Astrocyte (in vitro differentiated cells and primary cell): Measurements from ENCODE around the gene PLEKHO2. TPM values are rescaled to one million over a fixed set of nuclear protein-coding genes. Genes with fewer than 3 reads are reported as not detected.

Experiments used
- DNase-seq: peaks from one replicate; pipeline ENCODE4 v3.0.0-alpha.2; 2010; ENCODE audit warnings: low read depth
- FAIRE-seq: peaks from 2 replicates; lab custom pipeline; 2011; peaks lifted over from hg19 to GRCh38; lab: Jason Lieb, UNC
- H2AFZ ChIP-seq: 2 replicates; pipeline ENCODE4 v1.6.0; 2012; ENCODE audit warnings: low read depth, low read length, inconsistent platforms
- H3K27ac ChIP-seq: 2 replicates; pipeline ENCODE4 v1.5.1; 2011; ENCODE audit warnings: low read depth, low read length, inconsistent platforms
- H3K27me3 ChIP-seq: 2 replicates; pipeline ENCODE4 v1.6.0; 2011; ENCODE audit warnings: low read length, inconsistent platforms; ENCODE audit not compliant: insufficient read depth
- H3K36me3 ChIP-seq: 2 replicates; pipeline ENCODE4 v1.5.1; 2011; ENCODE audit warnings: low read length, inconsistent platforms; ENCODE audit not compliant: insufficient read depth
- H3K4me1 ChIP-seq: 2 replicates; pipeline ENCODE4 v1.5.1; 2011; ENCODE audit warnings: low read length, inconsistent platforms; ENCODE audit not compliant: insufficient read depth
- H3K4me2 ChIP-seq: 2 replicates; pipeline ENCODE4 v1.6.0; 2012; ENCODE audit warnings: low read length, inconsistent platforms
- H3K4me3 ChIP-seq: 2 replicates; pipeline ENCODE4 v1.5.1; 2011; ENCODE audit warnings: low read depth, mild to moderate bottlenecking, low read length, inconsistent platforms; ENCODE audit not compliant: insufficient read depth
- H3K79me2 ChIP-seq: 2 replicates; pipeline ENCODE4 v1.6.0; 2012; ENCODE audit warnings: mild to moderate bottlenecking, low read length, inconsistent platforms; ENCODE audit not compliant: insufficient read depth
- H3K9ac ChIP-seq: 2 replicates; pipeline ENCODE4 v1.6.0; 2012; ENCODE audit warnings: mild to moderate bottlenecking, low read length, inconsistent platforms
- H3K9me3 ChIP-seq: 2 replicates; pipeline ENCODE4 v1.5.1; 2012; ENCODE audit warnings: low read depth, mild to moderate bottlenecking, low read length, inconsistent platforms; ENCODE audit not compliant: insufficient read depth
- H4K20me1 ChIP-seq: 2 replicates; pipeline ENCODE4 v1.6.0; 2012; ENCODE audit warnings: low read length, inconsistent platforms; ENCODE audit not compliant: insufficient read depth
- H3K27ac Mint-ChIP-seq: one replicate; pipeline ENCODE4 v1.8.0; 2021; ENCODE audit warnings: mild to moderate bottlenecking, mixed read lengths; ENCODE audit not compliant: unreplicated experiment
- H3K27me3 Mint-ChIP-seq: one replicate; pipeline ENCODE4 v1.8.0; 2021; ENCODE audit warnings: low read depth, mixed read lengths; ENCODE audit not compliant: unreplicated experiment
- H3K36me3 Mint-ChIP-seq: one replicate; pipeline ENCODE4 v1.8.0; 2021; ENCODE audit warnings: low read depth, mixed read lengths; ENCODE audit not compliant: unreplicated experiment
- H3K4me1 Mint-ChIP-seq: one replicate; pipeline ENCODE4 v1.8.0; 2021; ENCODE audit warnings: low read depth, mixed read lengths; ENCODE audit not compliant: unreplicated experiment
- H3K4me3 Mint-ChIP-seq: one replicate; pipeline ENCODE4 v1.8.0; 2021; ENCODE audit warnings: mild to moderate bottlenecking, moderate library complexity, mixed read lengths; ENCODE audit not compliant: unreplicated experiment
- H3K9me3 Mint-ChIP-seq: one replicate; pipeline ENCODE4 v1.8.0; 2021; ENCODE audit warnings: mild to moderate bottlenecking, mixed read lengths; ENCODE audit not compliant: unreplicated experiment
- CTCF ChIP-seq: IDR thresholded peaks from 2 replicates; pipeline ENCODE4 v1.5.1; 2011; ENCODE audit warnings: low read depth, mild to moderate bottlenecking, inconsistent platforms, low read length, moderate library complexity; ENCODE audit not compliant: insufficient read depth
- EZH2 ChIP-seq: IDR thresholded peaks from 2 replicates; pipeline ENCODE4 v1.6.1; 2012; ENCODE audit warnings: mild to moderate bottlenecking, low read length, inconsistent platforms; ENCODE audit not compliant: insufficient read depth
- total RNA-seq: library from RNA; stranded (reverse); gene quantifications from 2 replicates; pipeline ENCODE4 v1.2.1, GENCODE V29; 2021

PLEKHO2 gene
- total RNA-seq, 1 donor from 2014 or later, result 11.5 TPM

- H3K27ac ChIP-seq, result no peak overlapping the region
- H3K9me3 ChIP-seq, result no peaks in the 10 kb centered on the region
- no peaks in the 10 kb centered on the region for H3K79me2 ChIP-seq
- H3K27me3 ChIP-seq, result no peaks in the 10 kb centered on the region
- H3K4me2 ChIP-seq, result no peak overlapping the region
- no peak for TF ChIP-seq CTCF
- TF ChIP-seq EZH2, result no peak
- H3K9ac ChIP-seq, result no peak overlapping the region
- Mint-ChIP-seq H3K27ac (no peak overlapping the region), H3K4me1 (no peaks in the 10 kb centered on the region), H3K36me3 (peaks cover 11% of the 10 kb centered on the region), H3K27me3 (peaks cover 46% of the 10 kb centered on the region), H3K9me3 (no peaks in the 10 kb centered on the region), H3K4me3 (no peak overlapping the region)
- peaks cover 5% of the 10 kb centered on the region for H3K4me1 ChIP-seq
- H4K20me1 ChIP-seq, result no peaks in the 10 kb centered on the region
- DNase-seq (no peak), FAIRE-seq (no peak)
- no peak overlapping the region for H2AFZ ChIP-seq
- H3K4me3 ChIP-seq, result no peak overlapping the region
- H3K36me3 ChIP-seq, result no peaks in the 10 kb centered on the region
Observed at GRCh38 chr15:64915518-64916227, 74.0 kb downstream of the PLEKHO2 start.

- Histone ChIP-seq H3K9ac (no peak overlapping the region), H2AFZ (no peak overlapping the region), H3K36me3 (no peaks in the 10 kb centered on the region), H3K4me3 (no peak overlapping the region), H3K79me2 (no peaks in the 10 kb centered on the region), H3K4me2 (no peak overlapping the region), H4K20me1 (no peaks in the 10 kb centered on the region), H3K9me3 (no peaks in the 10 kb centered on the region), H3K4me1 (peaks cover 1% of the 10 kb centered on the region), H3K27ac (no peak overlapping the region), H3K27me3 (no peaks in the 10 kb centered on the region)
- no peak overlapping the region for H3K4me3 Mint-ChIP-seq
- FAIRE-seq (no peak), DNase-seq (no peak)
- H3K27ac Mint-ChIP-seq, result no peak overlapping the region
- H3K4me1 Mint-ChIP-seq, result no peaks in the 10 kb centered on the region
- no peak for TF ChIP-seq EZH2
- TF ChIP-seq CTCF, result no peak
- H3K27me3 Mint-ChIP-seq, result peaks cover 40% of the 10 kb centered on the region
- H3K9me3 Mint-ChIP-seq, result no peaks in the 10 kb centered on the region
- peaks cover 11% of the 10 kb centered on the region for H3K36me3 Mint-ChIP-seq
Observed at GRCh38 chr15:64916365-64916764, 74.7 kb downstream of the PLEKHO2 start.

- peak overlapping the region; percentile 58 for H3K27ac Mint-ChIP-seq
- H3K27me3 Mint-ChIP-seq, result peaks cover 37% of the 10 kb centered on the region
Observed at GRCh38 chr15:64917211-64917610, 75.5 kb downstream of the PLEKHO2 start.

More at GRCh38 chr15:64917211-64917610, 75.5 kb downstream of the PLEKHO2 start:
- Histone ChIP-seq H3K79me2 (no peaks in the 10 kb centered on the region), H3K27ac (no peak overlapping the region), H2AFZ (no peak overlapping the region), H3K4me3 (no peak overlapping the region), H3K9me3 (no peaks in the 10 kb centered on the region), H3K9ac (no peak overlapping the region), H3K36me3 (no peaks in the 10 kb centered on the region), H3K27me3 (no peaks in the 10 kb centered on the region), H3K4me1 (no peaks in the 10 kb centered on the region), H4K20me1 (no peaks in the 10 kb centered on the region), H3K4me2 (no peak overlapping the region)
- Mint-ChIP-seq H3K4me1 (no peaks in the 10 kb centered on the region), H3K9me3 (no peaks in the 10 kb centered on the region), H3K4me3 (no peak overlapping the region), H3K36me3 (peaks cover 11% of the 10 kb centered on the region)
- FAIRE-seq (no peak), DNase-seq (no peak)
- TF ChIP-seq CTCF (no peak), EZH2 (no peak)
